ENCODE data around the gene SLC2A5.
A peak's percentile ranks its signal among the peaks of the same experiment; 100 is the strongest.
"Not testable (repeated sequence)": the region's sequence is repeated elsewhere in the genome, so short reads cannot be mapped to it uniquely, and the experiment has no call there.

The SLC2A5 gene

GRCh38 chr1:9004031-9004699, 65.3 kb downstream of the SLC2A5 start:
- no peak for DNase-seq

GRCh38 chr1:9002215-9002560, 67.2 kb downstream of the SLC2A5 start:
- not testable (repeated sequence) for DNase-seq

- not testable (repeated sequence) for DNase-seq
Measured at GRCh38 chr1:9001534-9002214, 67.8 kb downstream of the SLC2A5 start.

GRCh38 chr1:8993962-8994675, 75.3 kb downstream of the SLC2A5 start:
- DNase-seq: not testable (repeated sequence)

GRCh38 chr1:8992936-8993687, 76.3 kb downstream of the SLC2A5 start:
- no peak for DNase-seq

GRCh38 chr1:8989821-8990220, 79.6 kb downstream of the SLC2A5 start:
- no peak for DNase-seq

GRCh38 chr1:8989061-8989460, 80.4 kb downstream of the SLC2A5 start:
- DNase-seq: no peak

GRCh38 chr1:8988618-8988967, 80.8 kb downstream of the SLC2A5 start:
- no peak for DNase-seq

GRCh38 chr1:8987881-8988617, 81.4 kb downstream of the SLC2A5 start:
- peak; percentile 77 to 82 for DNase-seq

- DNase-seq: peak in 1 of 2 experiments; percentile 11
Measured at GRCh38 chr1:8986814-8987190, 82.6 kb downstream of the SLC2A5 start.

GRCh38 chr1:8985915-8986813, 83.3 kb downstream of the SLC2A5 start:
- no peak for DNase-seq
